NCI-H510A (cell line): ENCODE data around the gene GNAZ.

Experiments
- DNase-seq: peaks from one replicate; lab custom pipeline; 2025; lab: John Stamatoyannopoulos, UW

Gene GNAZ

DNA sequence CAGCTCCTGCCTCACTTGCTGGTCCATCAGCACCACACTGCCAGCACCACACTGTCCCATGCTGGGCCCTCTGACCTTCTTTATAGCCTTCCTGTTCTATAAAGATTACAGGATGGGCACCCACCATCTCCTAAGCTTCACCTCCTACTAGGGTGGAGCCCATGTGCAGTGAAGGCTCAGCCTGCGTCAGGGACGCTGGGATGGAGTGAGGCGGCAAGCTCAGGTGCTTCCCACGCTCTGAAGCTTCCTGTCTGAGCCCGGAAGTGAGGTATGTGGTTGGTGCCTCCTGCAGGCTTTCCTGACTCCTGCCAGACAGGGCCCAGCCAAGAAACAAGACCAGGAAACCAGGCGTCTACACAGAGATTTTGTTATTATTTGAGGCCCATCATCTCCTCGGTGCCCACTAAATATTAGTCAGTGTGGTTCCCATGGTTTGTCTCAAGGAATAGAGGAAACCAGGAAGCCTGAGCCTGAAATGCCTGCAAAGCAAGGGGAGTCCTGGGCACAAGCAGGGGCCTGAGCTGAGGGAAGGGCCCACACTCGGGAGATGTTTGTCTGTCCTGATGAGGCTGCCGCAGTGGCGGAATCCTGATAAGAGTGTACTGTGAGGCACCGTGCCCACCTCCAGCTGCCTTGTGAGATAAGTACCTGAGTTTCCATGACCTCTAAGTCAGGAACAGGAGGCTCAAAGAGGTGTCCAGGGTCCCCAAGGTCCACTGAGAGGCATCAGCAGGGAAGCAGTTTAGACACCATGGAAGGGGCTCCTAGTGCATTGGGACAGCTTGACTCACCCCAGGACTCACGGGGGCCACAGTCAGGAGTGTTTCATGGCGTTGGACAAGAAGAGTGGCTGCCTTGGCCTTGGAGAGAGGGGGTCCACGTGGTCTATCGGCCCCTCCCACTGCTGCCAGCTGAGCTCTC is 49.4 kb downstream of the GNAZ start:
- no peak for DNase-seq

DNA sequence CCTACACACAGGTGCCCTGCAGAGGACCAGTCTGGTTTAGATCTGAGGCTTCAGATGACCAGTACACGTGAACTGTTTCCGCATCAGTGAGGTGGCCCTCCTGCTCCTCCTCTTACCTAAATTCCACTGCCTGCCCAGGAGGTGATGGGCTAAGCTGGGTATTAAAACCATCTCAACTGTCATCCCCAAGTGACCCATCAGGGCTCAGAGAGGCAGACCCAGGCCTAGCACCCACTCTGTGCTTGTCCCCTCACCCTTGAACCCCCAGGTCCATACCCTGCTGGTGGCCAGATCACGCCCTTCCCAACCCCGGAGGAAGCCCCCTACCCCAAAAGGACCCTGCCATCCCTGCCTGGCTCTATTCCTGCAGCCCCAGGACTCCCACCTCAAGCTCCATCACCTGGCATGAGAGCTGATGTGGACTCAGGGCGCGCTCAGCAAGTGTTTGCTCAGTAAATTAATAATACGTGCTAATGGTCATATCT is 50.1 kb downstream of the GNAZ start:
- no peak for DNase-seq

DNA sequence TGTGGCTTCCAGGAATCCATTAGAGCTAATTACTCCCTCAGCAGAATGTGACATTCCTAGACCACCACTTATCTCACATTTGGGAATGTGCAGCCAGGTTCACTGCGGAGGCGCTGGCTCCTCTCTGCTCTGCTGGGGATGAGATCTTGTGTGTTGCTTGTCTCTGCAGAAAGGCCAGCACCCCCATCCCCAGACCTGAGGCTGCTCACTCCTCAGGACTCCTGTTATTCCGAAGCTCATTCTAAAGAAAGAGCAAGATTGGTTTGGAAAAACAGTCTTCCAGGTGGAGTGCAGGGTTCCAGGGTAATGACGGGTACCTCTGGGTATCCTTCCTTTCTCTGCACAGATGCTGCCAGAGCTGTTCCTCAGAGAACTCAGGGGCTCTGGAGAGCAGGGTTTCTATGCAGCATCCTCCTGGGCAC is 50.7 kb downstream of the GNAZ start:
- no peak for DNase-seq

DNA sequence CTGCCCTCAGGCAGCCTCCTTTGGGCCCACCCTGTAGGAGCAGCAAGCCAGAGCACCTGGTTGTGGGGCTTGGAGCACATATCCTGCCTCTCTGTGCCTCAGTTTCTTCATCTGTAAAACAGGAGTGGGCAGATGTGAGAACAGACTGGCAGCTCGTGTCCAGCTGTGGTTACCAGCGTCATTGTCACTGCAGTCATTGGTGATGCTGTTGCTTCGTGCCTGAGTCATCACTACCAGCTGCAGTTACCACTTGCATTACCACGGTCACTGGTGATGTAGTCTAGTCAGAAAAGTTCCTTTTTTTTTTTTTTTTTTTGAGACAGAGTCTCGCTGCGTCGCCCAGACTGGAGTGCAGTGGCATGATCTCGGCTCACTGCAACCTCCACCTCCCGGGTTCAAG is 51.1 kb downstream of the GNAZ start:
- no peak for DNase-seq

DNA sequence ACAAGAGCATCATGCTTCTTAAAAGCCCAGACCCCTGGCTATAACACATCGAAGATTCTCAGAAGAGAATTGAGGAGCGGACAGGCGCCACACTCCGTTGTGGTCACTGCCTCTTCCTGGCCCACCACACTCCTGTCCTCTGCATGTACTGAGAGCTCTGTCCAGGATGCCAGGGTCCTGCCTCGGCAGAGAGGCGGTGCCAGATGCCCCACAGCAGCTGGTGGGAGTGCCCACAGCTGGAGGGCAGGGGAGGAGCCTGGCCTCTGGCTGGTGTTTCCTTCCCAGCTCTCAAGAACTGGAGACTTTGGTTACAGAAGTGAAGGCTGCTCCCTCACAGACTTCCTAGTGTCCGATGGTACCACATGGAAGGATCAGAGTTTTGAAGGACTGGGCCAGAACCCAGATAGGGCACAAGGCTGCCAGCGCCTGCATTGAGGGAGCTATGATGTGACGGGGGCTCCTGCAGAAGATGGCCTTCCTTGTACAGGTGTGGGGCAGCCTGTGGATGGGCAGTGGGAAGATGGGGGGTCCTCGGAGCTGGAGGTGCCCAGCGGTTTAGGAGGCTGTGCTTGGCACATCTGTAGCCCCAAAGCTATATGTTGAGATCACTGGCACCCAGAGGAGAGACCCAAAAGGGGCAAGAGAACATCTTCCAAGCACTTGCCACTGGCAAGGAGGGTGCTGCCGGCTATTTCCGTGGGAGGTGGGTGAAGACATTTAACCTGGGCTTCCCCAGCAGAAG is 52.1 kb downstream of the GNAZ start:
- DNase-seq: no peak

DNA sequence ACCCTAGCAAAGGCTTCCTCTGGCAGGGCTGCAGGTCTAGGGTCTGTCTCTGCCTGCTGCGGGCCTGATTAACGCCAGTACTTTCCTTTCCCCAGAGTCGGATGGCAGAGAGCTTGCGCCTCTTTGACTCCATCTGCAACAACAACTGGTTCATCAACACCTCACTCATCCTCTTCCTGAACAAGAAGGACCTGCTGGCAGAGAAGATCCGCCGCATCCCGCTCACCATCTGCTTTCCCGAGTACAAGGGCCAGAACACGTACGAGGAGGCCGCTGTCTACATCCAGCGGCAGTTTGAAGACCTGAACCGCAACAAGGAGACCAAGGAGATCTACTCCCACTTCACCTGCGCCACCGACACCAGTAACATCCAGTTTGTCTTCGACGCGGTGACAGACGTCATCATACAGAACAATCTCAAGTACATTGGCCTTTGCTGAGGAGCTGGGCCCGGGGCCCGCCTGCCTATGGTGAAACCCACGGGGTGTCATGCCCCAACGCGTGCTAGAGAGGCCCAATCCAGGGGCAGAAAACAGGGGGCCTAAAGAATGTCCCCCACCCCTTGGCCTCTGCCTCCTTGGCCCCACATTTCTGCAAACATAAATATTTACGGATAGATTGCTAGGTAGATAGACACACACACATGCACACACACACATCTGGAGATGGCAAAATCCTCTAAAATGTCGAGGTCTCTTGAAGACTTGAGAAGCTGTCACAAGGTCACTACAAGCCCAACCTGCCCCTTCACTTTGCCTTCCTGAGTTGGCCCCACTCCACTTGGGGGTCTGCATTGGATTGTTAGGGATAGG is 52.9 kb downstream of the GNAZ start:
- DNase-seq: no peak

DNA sequence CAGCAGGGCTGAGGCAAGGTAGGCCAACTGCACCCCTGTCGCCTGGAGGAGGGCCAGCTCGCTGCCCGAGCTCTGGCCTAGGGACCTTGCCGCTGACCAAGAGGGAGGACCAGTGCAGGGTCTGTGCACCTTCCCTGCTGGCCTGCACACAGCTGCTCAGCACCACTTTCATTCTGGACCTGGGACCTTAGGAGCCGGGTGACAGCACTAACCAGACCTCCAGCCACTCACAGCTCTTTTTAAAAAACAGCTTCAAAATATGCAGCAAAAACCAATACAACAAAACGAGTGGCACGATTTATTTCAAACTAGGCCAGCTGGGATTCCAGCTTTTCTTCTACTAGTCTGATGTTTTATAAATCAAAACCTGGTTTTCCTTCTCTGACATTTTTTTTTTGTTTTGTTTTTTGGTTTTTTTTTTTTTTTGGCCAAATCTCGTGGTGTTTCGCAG is 53.5 kb downstream of the GNAZ start:
- DNase-seq: no peak

DNA sequence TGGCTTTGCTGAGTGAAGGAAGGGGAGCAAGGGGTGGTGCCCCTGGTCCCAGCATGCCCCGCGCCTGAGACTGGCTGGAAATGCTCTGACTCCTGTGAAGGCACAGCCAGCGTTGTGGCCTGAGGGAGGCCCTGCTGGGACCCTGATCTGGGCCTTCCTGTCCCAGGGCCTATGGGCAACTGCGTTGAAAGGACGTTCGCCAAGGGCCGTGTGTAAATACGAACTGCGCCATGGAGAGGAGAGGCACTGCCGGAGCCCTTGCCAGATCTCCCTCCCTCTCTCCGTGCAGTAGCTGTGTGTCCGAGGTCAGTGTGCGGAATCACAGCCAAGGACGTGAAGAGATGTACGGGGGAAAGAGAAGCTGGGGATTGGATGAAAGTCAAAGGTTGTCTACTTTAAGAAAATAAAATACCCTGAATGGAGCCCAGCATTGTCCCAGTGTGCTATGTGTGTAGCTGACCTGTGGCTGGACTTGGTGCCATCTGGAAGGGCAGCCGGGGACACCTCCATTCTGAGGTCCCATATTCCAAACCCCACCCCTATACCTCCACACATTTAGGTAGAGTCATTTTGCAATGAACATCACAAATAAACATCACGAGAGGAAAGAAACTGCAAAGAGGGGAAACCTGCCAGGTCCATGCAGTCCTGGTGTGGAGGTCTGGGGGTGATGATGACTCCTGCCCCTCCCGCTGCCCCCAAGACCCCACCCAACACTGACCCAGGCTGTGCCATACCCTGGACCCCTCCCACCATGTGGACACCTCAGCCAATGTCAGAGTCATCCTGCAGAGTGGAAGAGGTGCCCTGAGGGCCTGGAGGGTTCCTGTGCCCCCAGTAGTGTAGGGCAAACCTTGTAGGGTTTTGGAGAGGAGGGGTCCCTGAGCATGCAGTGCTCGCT is 54.5 kb downstream of the GNAZ start:
- DNase-seq: no peak

DNA sequence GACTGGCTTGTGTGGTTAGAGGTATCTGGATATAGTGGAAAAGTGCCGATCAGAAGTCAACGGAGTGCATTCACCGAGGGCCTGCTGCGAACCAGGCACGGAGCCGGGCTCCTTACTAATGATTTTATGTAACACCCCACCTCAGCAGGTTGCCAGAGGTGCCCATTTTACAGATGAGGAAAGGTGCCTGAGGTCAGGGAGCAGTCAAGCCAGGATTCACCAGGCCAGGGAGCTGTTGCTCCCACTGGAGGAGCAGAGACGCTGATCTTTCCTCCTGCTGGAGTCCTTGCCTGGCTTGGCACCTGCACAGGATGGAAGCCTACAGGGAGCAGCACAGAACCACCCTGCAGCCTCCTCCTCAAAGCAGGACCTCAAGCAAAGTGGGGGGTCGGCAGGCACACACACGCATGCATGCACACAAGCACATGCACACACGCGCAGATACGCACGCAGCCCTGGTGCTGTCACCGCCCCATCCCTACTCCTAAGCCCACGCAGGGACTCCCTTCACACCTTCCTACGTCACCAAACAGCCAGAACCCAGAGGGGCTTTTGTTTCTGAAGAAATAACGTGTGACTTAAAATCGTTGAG is 55.3 kb downstream of the GNAZ start:
- no peak for DNase-seq

DNA sequence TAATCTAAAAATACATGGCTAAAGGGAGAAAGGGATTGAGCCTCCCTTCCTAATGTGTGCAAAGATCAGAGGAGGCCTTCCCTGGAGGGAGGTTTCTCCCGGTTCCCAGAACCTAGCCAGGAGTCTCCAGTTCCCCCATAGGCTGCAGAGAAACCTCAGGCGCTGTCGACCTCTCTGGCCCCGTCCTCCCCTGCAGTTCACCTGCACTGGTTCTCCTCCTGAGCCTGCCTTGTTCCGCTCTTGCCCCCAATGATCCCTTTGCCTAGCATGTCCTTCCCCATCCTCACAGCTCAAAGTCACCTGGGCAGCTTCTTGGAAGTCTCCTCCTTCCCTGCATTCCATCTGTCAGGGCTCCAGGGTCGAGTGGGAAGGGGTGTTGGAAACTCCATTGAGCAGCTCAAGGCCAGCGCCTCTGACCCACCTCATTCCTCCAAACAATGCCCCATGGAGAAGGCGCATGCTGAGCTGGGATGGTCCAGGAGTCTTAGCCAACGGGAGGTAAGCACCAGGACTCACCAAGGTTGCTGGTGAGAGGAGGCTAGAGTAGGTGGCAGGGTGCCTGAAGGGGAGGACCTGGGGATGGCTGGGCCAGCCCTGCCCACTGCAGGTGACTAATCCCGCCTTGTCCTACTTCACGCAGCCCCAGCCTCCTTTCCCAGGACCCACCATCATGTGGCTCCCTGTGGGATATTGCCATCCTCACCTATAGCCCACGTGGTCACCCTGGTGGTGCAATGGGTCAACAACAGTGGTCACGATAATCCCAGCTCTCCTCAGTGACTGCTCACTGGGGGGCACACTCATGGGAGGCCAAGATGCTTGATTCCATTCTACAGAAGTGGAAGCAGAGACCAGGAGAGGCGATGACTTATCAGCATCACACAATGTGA is 56.1 kb downstream of the GNAZ start:
- DNase-seq: no peak

DNA sequence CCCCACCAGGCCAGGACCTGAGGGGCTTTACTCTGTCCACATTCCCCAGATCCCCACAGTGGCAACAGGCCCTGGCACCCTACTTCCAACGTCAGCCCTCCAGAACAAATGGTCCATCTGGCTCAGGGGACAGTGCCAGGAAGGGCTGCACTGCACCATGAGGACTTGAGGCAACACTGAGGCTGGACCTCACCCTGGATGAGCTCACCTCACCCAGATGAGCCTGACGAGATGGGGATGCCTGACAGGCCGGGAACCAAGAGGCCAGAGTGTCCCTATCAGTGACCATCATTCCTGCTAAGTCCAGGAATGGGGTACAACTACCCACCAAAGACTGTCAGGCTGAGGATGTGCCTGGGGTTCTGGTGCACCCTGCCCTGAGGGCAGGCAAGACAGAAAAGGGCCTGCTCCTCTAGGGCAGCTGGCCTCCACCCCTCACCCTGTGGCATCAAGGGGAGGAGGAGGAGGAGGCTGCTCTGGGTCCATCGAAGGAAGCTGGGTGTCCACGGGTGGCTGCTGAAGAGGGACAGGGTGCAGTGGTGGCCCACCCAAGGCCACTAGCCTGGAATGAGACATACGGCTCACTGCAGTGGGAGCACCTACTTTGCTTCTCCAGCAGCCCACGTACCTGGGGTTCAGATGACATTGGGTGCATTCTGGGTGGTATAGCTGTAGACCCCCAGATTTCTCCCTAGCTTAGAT is 56.9 kb downstream of the GNAZ start:
- no peak for DNase-seq

DNA sequence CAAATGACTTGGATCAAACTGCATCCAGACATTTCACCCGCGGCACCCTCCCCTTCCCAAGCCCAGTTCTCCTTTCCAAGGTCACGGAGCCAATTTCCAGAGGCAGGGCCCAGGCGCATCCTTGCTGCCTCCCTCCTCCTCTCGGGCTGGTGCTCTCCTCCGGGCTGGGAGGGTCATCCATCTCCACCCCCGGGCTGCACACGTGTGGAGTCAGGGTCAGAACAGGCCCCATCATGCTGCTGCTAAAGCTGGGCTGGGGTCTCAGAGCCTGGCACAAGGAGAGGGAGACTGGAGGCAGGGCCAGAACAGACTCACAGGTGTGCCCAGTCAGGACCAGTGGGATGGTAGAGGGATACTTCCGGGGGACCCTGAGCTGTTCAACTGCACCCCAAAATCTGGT is 57.5 kb downstream of the GNAZ start:
- DNase-seq: no peak

DNA sequence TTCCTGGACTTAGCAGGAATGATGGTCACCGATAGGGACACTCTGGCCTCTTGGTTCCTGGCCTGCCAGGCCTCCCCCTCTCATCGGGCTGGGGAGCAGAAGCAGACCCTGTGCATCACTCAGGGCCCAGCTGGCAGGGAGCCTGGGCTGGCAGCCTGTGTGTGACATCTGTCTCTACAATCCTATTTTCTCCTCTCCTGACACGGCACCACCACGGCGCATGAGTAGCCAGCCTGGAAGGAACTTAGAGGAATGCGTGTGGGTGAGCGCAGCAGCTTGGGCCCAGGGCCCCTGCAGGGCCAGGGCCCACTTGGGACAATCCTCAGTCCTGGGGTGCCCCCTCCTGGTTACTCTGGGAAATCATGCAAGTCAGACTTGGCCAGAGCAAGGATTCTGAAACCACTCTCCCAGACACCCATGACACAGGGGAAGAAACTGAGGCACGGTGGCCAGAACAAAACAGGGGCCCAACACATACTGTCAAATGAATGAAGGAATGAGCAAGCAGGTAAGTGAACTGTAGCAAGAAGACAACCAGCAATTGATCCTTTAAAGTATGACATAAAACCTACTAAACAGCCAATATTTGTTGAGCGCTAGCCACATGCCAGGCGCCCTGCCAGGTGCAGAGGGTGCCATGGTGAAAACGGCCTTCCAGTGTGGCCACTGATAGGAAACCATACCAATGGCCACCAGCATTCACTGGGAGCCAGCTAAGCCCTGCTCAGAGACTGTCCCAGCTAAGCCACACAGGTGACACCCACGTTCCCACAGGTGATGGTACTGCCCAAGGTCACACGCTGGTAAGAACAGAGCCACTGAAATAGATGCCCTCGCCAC is 58.2 kb downstream of the GNAZ start:
- no peak for DNase-seq

DNA sequence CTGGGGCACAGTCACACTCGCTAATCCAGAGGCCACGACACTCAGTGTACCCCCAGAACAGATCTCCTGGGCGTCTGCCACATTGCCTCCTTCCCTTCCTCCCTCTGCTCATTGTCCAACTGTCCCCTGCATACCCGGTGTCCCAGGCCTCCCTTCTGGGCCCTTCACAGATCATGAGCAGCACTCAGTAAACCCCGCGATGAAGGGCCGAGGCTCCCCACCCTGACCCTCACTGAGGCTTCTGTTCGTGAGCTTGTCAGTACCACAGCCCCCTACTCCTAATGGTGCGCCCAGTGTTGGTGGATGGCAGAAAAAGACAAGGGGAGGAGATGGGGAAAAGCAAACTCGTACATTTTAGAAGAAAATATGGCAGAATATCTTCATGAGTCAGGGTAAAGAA is 58.8 kb downstream of the GNAZ start:
- DNase-seq: no peak

DNA sequence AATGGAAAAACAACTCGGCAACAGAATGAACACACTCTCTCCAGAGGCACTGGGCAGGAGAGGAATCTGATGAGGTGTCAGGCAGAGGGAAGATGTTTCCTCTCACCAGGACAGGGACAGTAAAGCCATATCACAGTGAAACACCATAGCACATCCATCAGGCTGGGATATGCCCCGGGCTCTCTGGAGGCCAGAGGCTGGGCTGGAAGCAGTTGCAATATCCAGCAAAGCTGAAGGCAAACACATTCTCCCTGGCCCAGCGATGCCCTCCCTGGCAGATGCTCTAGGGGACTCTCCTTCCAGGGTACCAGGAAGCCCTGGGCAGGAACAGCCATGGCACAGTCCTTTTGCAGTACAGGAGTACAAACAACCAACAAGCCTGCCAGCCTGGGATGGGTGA is 60.4 kb downstream of the GNAZ start:
- no peak for DNase-seq

DNA sequence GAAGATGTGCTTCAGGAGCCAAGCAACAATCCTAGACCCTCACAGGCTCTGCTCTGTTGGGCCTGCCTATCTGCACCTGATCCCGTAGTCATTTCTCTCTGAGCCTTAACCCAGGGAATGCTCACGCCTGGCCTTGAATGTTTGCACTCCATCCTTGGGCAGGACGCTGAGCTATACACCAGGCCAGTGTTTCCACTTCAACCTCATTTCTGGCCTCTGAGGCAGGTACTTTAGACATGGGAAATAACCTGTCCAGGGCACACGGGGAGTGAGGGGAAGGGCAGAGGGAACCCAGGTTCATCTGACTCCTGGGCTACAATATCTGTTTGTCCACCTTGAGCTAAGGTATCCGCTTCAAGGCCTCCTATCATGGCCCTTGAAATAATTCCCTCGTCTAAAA is 61.6 kb downstream of the GNAZ start:
- no peak for DNase-seq

DNA sequence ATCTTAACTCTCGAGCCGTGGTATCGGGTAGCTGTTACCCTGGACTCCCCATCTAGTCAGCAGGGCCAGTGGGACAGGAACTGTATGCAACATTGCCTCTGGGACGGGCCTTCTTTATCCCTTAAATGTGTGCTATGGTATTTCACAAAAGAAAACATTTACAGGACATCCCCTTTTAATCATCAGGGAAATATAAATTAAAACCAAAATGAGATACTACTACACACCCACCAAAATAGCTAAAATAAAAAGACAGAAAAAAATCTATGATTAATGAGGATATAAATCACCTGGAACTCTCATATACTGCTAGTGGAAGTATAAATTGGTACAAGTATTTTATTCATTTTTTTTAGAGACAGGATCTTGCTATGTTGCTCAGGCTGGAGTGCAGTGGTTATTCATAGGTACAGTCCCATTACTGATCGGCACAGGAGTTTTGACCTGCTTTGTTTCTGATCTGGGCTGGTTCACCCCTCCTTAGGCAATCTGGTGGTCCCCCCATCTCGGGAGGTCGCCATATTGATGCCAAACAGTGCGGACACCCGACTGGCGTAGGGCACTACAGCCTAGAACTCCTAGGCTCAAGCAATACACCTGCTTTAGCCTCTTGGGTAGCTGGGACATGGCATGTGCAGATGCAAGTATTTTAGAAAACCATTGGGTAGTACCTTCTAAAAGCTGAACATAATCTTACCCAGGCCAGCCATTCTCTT is 62.2 kb downstream of the GNAZ start:
- no peak for DNase-seq

DNA sequence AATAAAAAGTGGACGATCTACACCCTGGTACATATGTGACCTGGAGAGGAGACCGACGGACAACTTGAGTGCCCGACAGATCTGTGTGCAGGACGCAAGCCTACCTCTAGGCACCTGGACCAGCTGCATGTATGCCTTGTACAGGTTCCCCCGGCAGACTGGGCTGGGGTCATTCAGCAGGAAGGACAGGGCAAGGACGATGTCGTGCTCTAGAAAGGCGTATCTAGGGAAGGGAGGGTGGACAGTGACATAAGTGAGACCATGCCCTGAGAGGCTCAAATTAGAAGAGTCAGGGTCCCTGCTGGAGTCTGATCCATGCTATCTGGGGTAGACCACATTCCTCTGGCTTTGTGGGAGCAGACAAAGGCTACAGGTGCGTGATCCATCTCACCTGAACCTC is 63.6 kb downstream of the GNAZ start:
- no peak for DNase-seq
